Thoracic aorta (tissue), 2 donors: ENCODE data around the gene POFUT2. TPM values are rescaled to one million over a fixed set of nuclear protein-coding genes. Genes with fewer than 3 reads are reported as not detected.

Experiments
- ATAC-seq: fragments of 150-250 bp; one replicate; pipeline ENCODE4 v1.8.0; 2017; ENCODE audit warnings: low read depth; ENCODE audit not compliant: insufficient number of reproducible peaks, low FRiP score
- DNase-seq: peaks from one replicate; pipeline ENCODE4 v3.0.0-alpha.2; 2020; ENCODE audit warnings: low spot score
- H3K27ac ChIP-seq, 2 donors: fragments of 200-600 bp; sonication (generic); 1 replicate in 1 of 2; 2 replicates in 1 of 2; pipeline ENCODE4 v1.5.1; 2016; ENCODE audit warnings: mild to moderate bottlenecking in 2 of 2, moderate library complexity in 2 of 2
- H3K27me3 ChIP-seq: fragments of 200-600 bp; sonication (generic); replicated peaks from 2 replicates; pipeline ENCODE4 v1.6.0; 2016; ENCODE audit warnings: mild to moderate bottlenecking; ENCODE audit not compliant: insufficient read depth
- H3K36me3 ChIP-seq: fragments of 200-600 bp; sonication (generic); one replicate; pipeline ENCODE4 v1.5.1; 2016
- H3K4me1 ChIP-seq, 2 donors: fragments of 200-600 bp; sonication (generic); 1 replicate in 1 of 2; 2 replicates in 1 of 2; pipeline versions ENCODE4 v1.5.1 to v1.6.0; 2016; ENCODE audit warnings: low read depth in 2 of 2, mild to moderate bottlenecking in 1 of 2; ENCODE audit not compliant: control insufficient read depth in 1 of 2
- H3K4me3 ChIP-seq: fragments of 200-600 bp; sonication (generic); 2 replicates; pipeline ENCODE4 v1.5.1; 2016; ENCODE audit warnings: mild to moderate bottlenecking
- H3K9me3 ChIP-seq: fragments of 200-600 bp; sonication (generic); 2 replicates; pipeline ENCODE4 v1.5.1; 2016
- total RNA-seq, 2 donors: library from RNA; depleted of rRNA; stranded (reverse); fragments of >200 nt; gene quantifications; one replicate each; pipeline versions ENCODE4 v1.1.0 to v1.2.3, GENCODE V29; 2016
- TF ChIP-seq, protein P1 (sequence below): fragments of 200-600 bp; sonication (generic); IDR thresholded peaks from one replicate; pipeline ENCODE4 v1.5.1; 2019; ENCODE audit warnings: antibody characterized with exemption

POFUT2 gene
- total RNA-seq, 2 donors from 2014 or later: 70.8 to 87.3 TPM

DNA sequence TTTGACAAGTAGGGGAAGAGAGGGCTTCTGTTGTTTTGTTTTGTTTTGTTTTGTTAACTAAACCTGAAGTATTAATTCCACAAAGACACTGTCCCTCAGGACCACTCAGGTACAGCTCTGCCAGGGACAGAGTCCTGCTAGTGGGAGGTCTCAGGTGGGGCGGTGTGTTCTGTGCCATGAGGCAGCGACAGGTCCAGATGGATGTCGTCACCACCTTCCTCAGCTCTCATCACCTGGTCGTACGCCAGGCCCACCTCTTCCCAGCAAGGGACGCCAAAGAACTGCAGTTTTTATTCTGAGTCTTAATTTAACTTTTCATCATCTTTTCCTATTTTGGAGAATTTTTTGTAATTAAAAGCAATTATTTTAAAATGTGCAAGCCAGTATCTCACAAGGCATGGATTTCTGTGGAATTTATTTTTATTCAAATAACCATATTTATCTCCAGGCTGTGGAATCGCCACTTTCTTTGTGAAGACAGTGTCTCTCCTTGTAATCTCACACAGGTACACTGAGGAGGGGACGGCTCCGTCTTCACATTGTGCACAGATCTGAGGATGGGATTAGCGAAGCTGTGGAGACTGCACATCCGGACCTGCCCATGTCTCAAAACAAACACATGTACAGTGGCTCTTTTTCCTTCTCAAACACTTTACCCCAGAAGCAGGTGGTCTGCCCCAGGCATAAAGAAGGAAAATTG is 62.5 kb downstream of the POFUT2 start:
- ATAC-seq: no peak
- H3K36me3 ChIP-seq: peaks cover 35% of the 10 kb centered on the region
- no peaks in the 10 kb centered on the region for H3K9me3 ChIP-seq
- peaks cover 0 to 16% of the 10 kb centered on the region in 2 donors for H3K4me1 ChIP-seq
- H3K27me3 ChIP-seq: no peaks in the 10 kb centered on the region
- no peak overlapping the region for H3K27ac ChIP-seq
- TF ChIP-seq, protein P1, sequence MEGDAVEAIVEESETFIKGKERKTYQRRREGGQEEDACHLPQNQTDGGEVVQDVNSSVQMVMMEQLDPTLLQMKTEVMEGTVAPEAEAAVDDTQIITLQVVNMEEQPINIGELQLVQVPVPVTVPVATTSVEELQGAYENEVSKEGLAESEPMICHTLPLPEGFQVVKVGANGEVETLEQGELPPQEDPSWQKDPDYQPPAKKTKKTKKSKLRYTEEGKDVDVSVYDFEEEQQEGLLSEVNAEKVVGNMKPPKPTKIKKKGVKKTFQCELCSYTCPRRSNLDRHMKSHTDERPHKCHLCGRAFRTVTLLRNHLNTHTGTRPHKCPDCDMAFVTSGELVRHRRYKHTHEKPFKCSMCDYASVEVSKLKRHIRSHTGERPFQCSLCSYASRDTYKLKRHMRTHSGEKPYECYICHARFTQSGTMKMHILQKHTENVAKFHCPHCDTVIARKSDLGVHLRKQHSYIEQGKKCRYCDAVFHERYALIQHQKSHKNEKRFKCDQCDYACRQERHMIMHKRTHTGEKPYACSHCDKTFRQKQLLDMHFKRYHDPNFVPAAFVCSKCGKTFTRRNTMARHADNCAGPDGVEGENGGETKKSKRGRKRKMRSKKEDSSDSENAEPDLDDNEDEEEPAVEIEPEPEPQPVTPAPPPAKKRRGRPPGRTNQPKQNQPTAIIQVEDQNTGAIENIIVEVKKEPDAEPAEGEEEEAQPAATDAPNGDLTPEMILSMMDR: no peak
- H3K4me3 ChIP-seq: no peak overlapping the region
- no peak for DNase-seq

DNA sequence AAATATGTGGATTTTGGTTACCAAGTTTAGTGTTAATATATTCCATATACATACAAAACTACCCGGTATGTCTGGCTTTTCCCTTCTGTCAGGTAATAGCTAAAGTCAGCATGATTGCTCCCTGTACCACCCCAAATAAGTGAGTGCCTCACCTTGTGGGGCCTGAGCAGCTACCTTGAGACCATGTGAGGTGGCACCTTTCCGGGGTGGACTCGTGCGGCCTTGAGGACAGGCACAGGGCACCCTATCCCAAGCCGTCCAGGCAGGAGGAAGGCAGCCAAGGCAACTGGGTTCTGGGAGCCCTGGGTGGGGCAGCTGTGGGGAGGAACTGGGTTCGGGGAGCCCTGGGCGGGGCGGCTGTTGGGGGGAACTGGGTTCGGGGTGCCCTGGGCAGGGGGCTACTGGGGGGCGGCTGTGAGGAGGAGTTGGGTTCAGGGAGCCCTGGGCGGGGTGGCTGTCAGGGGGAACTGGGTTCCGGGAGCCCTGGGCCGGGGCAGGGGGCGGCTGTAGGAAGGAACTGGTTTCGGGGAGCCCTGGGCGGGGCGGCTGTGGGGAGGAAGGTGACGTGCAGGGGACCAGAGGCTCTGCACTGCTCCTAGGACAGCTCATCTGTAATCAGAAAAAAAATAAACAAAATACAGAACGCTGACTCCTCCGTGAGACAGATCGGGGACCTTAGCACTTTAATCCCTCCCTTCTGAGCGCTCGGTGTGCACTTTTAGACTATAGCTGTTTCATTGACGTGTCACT is 63.3 kb downstream of the POFUT2 start:
- TF ChIP-seq, protein P1: no peak
- DNase-seq (no peak), ATAC-seq (no peak)
- H3K4me1 ChIP-seq: peaks cover 3 to 25% of the 10 kb centered on the region in 2 donors
- peaks cover 35% of the 10 kb centered on the region for H3K36me3 ChIP-seq
- H3K9me3 ChIP-seq: no peaks in the 10 kb centered on the region
- H3K27ac ChIP-seq: no peak overlapping the region
- H3K4me3 ChIP-seq: no peak overlapping the region
- no peaks in the 10 kb centered on the region for H3K27me3 ChIP-seq

DNA sequence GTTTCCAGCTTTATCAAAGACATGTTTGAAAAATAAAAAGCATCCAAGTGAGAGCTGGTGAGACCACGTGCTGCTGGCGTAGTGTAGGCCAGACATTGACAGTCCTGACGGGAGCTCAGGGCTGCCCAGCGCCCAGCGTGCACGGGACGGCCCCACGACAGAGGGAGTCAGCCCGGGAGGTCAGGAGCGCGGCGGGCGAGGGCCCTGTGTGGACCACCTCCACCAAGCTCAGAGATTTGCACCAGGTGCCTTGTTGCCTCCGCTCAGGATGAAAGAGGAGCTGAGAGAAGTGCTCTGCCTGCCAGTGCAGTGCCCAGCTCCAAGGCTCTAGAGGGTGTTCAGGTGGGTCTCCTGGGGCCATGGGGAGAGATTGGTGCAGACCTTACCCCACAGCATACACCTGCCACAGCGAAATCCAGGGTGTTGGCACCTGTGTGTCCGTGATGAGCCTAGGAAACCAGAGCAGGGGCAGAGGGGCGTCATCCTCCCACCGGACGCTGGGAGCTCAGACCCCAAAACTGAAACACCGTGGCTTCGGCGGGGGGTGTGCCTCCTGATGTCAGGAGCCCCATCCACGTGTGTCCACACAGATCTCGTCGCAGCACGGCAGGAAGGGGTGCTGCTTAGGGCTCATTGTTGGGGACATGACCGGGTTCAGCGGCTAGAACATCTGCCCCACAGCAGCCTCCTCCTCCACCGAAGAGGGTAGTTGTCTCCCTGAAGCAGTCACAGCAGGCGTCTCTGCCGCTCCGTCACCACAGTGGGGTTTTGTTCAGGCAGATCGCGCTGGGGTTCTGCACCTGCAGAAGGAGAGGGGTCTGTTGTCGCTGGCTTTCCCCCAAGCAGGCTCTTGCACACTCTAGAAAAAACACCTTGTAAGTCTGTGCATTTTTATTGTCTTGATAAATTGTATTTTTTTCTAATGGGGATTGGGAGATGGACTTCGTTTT is 64.2 kb downstream of the POFUT2 start:
- no peak overlapping the region for H3K27ac ChIP-seq
- H3K36me3 ChIP-seq: peaks cover 35% of the 10 kb centered on the region
- TF ChIP-seq, protein P1: no peak
- H3K27me3 ChIP-seq: no peaks in the 10 kb centered on the region
- ATAC-seq: no peak
- no peak overlapping the region for H3K4me3 ChIP-seq
- DNase-seq: no peak
- H3K4me1 ChIP-seq: peaks cover 3 to 25% of the 10 kb centered on the region in 2 donors
- H3K9me3 ChIP-seq: no peaks in the 10 kb centered on the region

DNA sequence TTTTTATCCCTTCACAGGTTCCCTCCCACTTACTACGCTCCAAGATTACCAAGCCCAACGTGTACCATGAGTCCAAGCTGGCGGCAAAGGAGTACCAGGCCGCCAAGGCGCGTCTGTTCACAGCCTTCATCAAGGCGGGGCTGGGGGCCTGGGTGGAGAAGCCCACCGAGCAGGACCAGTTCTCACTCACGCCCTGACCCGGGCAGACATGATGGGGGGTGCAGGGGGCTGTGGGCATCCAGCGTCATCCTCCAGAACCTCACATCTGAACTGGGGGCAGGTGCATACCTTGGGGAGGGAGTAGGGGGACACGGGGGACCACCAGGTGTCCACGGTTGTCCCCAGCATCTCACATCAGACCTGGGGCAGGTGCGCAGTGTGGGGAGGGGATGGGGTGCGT is 65.7 kb downstream of the POFUT2 start:
- peaks cover 35% of the 10 kb centered on the region for H3K36me3 ChIP-seq
- H3K4me3 ChIP-seq: no peak overlapping the region
- H3K9me3 ChIP-seq: no peaks in the 10 kb centered on the region
- DNase-seq (no peak), ATAC-seq (no peak)
- no peaks in the 10 kb centered on the region for H3K27me3 ChIP-seq
- peaks cover 3 to 22% of the 10 kb centered on the region in 2 donors for H3K4me1 ChIP-seq
- TF ChIP-seq, protein P1: no peak
- H3K27ac ChIP-seq: no peak overlapping the region
